Measurements from ENCODE around the gene CREB3L2. TPM values are rescaled to one million over a fixed set of nuclear protein-coding genes. Genes with fewer than 3 reads are reported as not detected.
"Not testable (repeated sequence)": the region's sequence is repeated elsewhere in the genome, so short reads cannot be mapped to it uniquely, and the experiment has no call there.

CREB3L2 gene
- total RNA-seq, 1 experiment from 2014 or later, result 41.2 TPM

DNA sequence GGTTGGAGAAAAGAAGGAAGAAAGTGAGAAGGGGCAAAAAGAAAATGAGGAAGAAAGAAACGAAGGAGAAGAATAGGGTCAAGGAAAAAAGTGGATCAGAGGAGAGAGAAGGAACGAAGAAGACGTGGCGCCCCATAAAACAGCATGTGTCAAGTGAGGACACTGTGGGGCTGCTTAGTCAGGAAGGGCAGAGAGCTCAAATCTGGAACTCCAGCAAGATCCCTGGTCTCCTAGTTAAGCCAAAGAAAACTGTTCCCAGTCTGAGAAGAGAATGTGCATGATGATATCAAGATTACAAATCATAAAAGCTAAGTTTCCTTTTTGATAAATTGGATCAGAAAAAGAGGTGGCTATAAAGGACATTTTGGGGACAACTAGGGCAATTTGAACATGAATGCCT lies 33.0 kb downstream of the CREB3L2 start:
- Histone ChIP-seq H2AFZ (no peak overlapping the region), H3K79me2 (ENCODE audit: low read depth) (peaks cover 73% of the 10 kb centered on the region), H3K27ac (no peak overlapping the region), H3K4me2 (no peak overlapping the region), H3K27me3 (ENCODE audit: insufficient read depth, low read depth) (no peaks in the 10 kb centered on the region), H3K4me1 (replicated peaks; ENCODE audit: insufficient read depth) (peaks cover 32% of the 10 kb centered on the region), H3K36me3 (ENCODE audit: low read depth) (no peaks in the 10 kb centered on the region), H3F3A (ENCODE audit: insufficient read depth, low read depth) (peaks cover 10% of the 10 kb centered on the region; the same call in 1 of the 2 replicates), H3K4me3 (no peak overlapping the region), H4K20me1 (ENCODE audit: insufficient read depth) (no peaks in the 10 kb centered on the region), H3K9me2 (ENCODE audit: insufficient read depth) (no peaks in the 10 kb centered on the region), H3K9me3 (ENCODE audit: insufficient read depth, low read depth) (0 out of 2 replicates have a peak, but pooled peaks cover 3% of the 10 kb centered on the region)
- ChIA-PET CTCF (no interaction called here), POLR2A (ENCODE audit: unreplicated experiment) (no interaction called here)
- BruUV-seq (replicated peaks), result no TSS peak
- intact Hi-C loops (cut with micrococcal nuclease; ENCODE audit: unreplicated experiment), result no loop called here
- TF ChIP-seq EZH2 (IDR thresholded peaks at IDR 0.05; ENCODE audit: low read depth), result no peak
- TF ChIP-seq, protein P1, sequence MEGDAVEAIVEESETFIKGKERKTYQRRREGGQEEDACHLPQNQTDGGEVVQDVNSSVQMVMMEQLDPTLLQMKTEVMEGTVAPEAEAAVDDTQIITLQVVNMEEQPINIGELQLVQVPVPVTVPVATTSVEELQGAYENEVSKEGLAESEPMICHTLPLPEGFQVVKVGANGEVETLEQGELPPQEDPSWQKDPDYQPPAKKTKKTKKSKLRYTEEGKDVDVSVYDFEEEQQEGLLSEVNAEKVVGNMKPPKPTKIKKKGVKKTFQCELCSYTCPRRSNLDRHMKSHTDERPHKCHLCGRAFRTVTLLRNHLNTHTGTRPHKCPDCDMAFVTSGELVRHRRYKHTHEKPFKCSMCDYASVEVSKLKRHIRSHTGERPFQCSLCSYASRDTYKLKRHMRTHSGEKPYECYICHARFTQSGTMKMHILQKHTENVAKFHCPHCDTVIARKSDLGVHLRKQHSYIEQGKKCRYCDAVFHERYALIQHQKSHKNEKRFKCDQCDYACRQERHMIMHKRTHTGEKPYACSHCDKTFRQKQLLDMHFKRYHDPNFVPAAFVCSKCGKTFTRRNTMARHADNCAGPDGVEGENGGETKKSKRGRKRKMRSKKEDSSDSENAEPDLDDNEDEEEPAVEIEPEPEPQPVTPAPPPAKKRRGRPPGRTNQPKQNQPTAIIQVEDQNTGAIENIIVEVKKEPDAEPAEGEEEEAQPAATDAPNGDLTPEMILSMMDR (conservative IDR thresholded peaks at IDR 0.05), result no peak
- no peak for DNase-seq

DNA sequence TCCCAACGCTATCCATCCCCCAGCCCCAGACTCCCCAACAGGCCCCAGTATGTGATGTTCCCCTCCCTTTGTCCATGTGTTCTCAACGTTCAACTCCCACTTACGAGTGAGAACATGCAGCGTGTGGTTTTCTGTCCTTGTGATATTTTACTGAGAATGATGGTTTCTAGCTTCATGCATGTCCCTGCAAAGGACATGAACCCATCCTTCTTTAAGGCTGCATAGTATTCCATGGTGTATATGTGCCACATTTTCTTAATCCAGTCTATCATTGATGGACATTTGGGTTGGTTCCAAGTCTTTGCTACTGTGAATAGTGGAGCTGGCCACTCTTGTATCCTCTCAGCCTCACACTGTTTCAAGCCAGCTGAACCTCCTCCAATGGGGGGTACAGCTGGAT lies 33.5 kb downstream of the CREB3L2 start:
- H3K4me3 ChIP-seq; POLR2A ChIA-PET (ENCODE audit: unreplicated experiment); H3K27me3 ChIP-seq (ENCODE audit: insufficient read depth, low read depth); H3K9me3 ChIP-seq (ENCODE audit: insufficient read depth, low read depth); H3K36me3 ChIP-seq (ENCODE audit: low read depth); H2AFZ ChIP-seq; CTCF ChIA-PET; H3K9me2 ChIP-seq (ENCODE audit: insufficient read depth); H3K27ac ChIP-seq; intact Hi-C loops (cut with micrococcal nuclease; ENCODE audit: unreplicated experiment); DNase-seq; H3K4me2 ChIP-seq; BruUV-seq (replicated peaks); H4K20me1 ChIP-seq (ENCODE audit: insufficient read depth): not testable (repeated sequence)
- peaks cover 37% of the 10 kb centered on the region for H3K4me1 ChIP-seq (replicated peaks; ENCODE audit: insufficient read depth)
- peaks cover 73% of the 10 kb centered on the region for H3K79me2 ChIP-seq (ENCODE audit: low read depth)
- peaks cover 16% of the 10 kb centered on the region for H3F3A ChIP-seq (ENCODE audit: insufficient read depth, low read depth)

DNA sequence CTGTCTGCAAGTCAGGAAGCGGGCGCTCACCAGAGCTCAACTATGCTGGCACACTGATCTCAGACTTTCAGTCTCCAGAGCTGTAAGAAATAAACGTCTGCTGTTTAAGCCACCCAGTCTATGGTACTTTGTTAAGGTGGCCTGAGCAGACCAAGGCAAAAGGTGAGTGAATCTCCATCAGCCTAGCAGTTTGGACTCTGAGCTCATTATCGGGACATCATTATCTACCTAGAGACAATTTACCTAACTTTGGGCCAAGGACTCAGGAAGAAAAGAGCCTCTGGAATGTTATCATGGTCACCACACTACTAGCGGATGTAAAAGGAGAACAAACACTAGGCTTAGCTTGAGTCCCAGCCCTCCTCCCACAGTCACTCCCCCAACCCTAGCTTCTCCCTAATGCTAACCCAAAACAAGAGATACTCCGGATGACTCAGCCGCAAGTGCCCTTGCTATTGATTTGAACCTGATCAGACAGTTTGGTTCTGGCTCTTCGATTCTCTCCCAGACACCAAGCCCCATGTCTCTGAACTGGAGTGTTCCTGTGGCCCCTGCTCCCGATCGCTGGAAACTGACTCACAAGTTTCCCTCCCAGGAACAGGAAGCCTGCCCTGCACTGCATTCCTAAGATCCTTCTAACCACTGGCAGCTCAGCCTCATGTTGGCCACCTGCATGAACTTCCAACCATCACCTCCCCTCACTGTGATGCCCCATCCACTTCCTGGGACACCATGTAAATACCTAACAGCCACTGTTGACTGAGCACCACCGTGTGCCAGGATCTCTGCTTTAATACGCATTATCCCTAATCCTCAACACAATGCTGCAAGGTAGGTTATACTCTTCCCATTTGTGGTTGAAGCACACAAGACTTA lies 34.5 kb downstream of the CREB3L2 start:
- Histone ChIP-seq H4K20me1 (ENCODE audit: insufficient read depth) (no peaks in the 10 kb centered on the region), H3K9me3 (ENCODE audit: insufficient read depth, low read depth) (0 out of 2 replicates have a peak, but pooled peaks cover 3% of the 10 kb centered on the region), H3K4me1 (replicated peaks; ENCODE audit: insufficient read depth) (peaks cover 47% of the 10 kb centered on the region), H3K36me3 (ENCODE audit: low read depth) (no peaks in the 10 kb centered on the region), H3K27ac (no peak overlapping the region), H3F3A (ENCODE audit: insufficient read depth, low read depth) (peaks cover 24% of the 10 kb centered on the region), H3K4me3 (no peak overlapping the region), H3K9me2 (ENCODE audit: insufficient read depth) (no peaks in the 10 kb centered on the region), H3K79me2 (ENCODE audit: low read depth) (peaks cover 72% of the 10 kb centered on the region), H3K27me3 (ENCODE audit: insufficient read depth, low read depth) (no peaks in the 10 kb centered on the region), H2AFZ (no peak overlapping the region), H3K4me2 (no peak overlapping the region)
- POLR2A ChIA-PET (ENCODE audit: unreplicated experiment), result no interaction called here
- TSS peak; percentile 48 for BruUV-seq (replicated peaks)
- peak in 1 of 2 experiments; percentile 48 for DNase-seq
- CTCF ChIA-PET, result no interaction called here
- intact Hi-C loops (cut with micrococcal nuclease; ENCODE audit: unreplicated experiment), result no loop called here
- TF ChIP-seq, protein P1 (conservative IDR thresholded peaks at IDR 0.05), result no peak
- TF ChIP-seq EZH2 (IDR thresholded peaks at IDR 0.05; ENCODE audit: low read depth), result no peak

Measured in PC-9 (cell line).